NB4 (cell line): ENCODE data around the gene WDR33.

ENCODE experiments used
- CTCF ChIP-seq: IDR thresholded peaks from one replicate; pipeline ENCODE4 v1.5.1; 2012; ENCODE audit warnings: low read depth, low read length
- MAX ChIP-seq: IDR thresholded peaks from 2 replicates; pipeline ENCODE4 v1.6.1; 2011; ENCODE audit warnings: low read depth, low read length
- POLR2A ChIP-seq: IDR thresholded peaks from 2 replicates; pipeline ENCODE4 v1.6.1; 2011; ENCODE audit warnings: mild to moderate bottlenecking; ENCODE audit not compliant: insufficient read length; ENCODE audit errors: extremely low read depth

GRCh38 chr2:127658146-127658545, 152.8 kb downstream of the WDR33 start:
- TF ChIP-seq CTCF (no peak), POLR2A (no peak), MAX (no peak)
